HEK293 (cell line): ENCODE data around the gene ADCK2.

Experiments
- BCL6B ChIP-seq: fragments of 450-650 bp; formaldehyde crosslinking; IDR thresholded peaks from 2 replicates; pipeline ENCODE4 v1.5.1; 2017; ENCODE audit warnings: missing biosample characterization, missing genetic modification characterization
- ELK4 ChIP-seq: IDR thresholded peaks from 2 replicates; pipeline ENCODE4 v1.6.1; 2011; ENCODE audit warnings: mild to moderate bottlenecking, low read depth, low read length, borderline replicate concordance
- HOXC10 ChIP-seq: sonication (generic); formaldehyde crosslinking; IDR thresholded peaks from 2 replicates; pipeline ENCODE4 v1.8.1; 2023; ENCODE audit warnings: mild to moderate bottlenecking, missing genetic modification reagents
- RBAK ChIP-seq: fragments of 450-650 bp; formaldehyde crosslinking; IDR thresholded peaks from 2 replicates; pipeline ENCODE4 v1.5.1; 2016; ENCODE audit warnings: missing biosample characterization, missing genetic modification characterization
- SETDB1 ChIP-seq: IDR thresholded peaks from one replicate; pipeline ENCODE4 v1.6.1; 2017; ENCODE audit warnings: mild to moderate bottlenecking, low read length, moderate library complexity, mixed read lengths; ENCODE audit not compliant: insufficient read length
- YY1 ChIP-seq: fragments of 450-650 bp; formaldehyde crosslinking; IDR thresholded peaks from 2 replicates; pipeline ENCODE4 v1.5.1; 2018; ENCODE audit warnings: missing biosample characterization, missing genetic modification characterization
- YY2 ChIP-seq: fragments of 450-650 bp; formaldehyde crosslinking; IDR thresholded peaks from 2 replicates; pipeline ENCODE4 v1.5.1; 2016; ENCODE audit warnings: missing biosample characterization, missing genetic modification characterization
- ZBTB11 ChIP-seq: fragments of 450-650 bp; formaldehyde crosslinking; conservative IDR thresholded peaks from 2 replicates; pipeline ENCODE4 v1.5.1; 2016; ENCODE audit warnings: low read depth, missing biosample characterization, missing genetic modification characterization
- ZBTB44 ChIP-seq: fragments of 450-650 bp; IDR thresholded peaks from 2 replicates; pipeline ENCODE4 v1.5.1; 2018; ENCODE audit warnings: missing biosample characterization, mild to moderate bottlenecking, missing genetic modification characterization
- ZFHX2 ChIP-seq: fragments of 450-650 bp; formaldehyde crosslinking; conservative IDR thresholded peaks from 2 replicates; pipeline ENCODE4 v1.5.1; 2016; ENCODE audit warnings: missing biosample characterization, missing genetic modification characterization
- ZNF138 ChIP-seq: fragments of 450-650 bp; formaldehyde crosslinking; IDR thresholded peaks from 2 replicates; pipeline ENCODE4 v1.5.1; 2016; ENCODE audit warnings: missing biosample characterization, missing genetic modification characterization, borderline replicate concordance
- ZNF16 ChIP-seq: fragments of 450-650 bp; formaldehyde crosslinking; IDR thresholded peaks from 2 replicates; pipeline ENCODE4 v1.5.1; 2016; ENCODE audit warnings: low read depth, missing biosample characterization, missing genetic modification characterization
- ZNF18 ChIP-seq: fragments of 450-650 bp; formaldehyde crosslinking; IDR thresholded peaks from 2 replicates; pipeline ENCODE4 v1.5.1; 2016; ENCODE audit warnings: missing biosample characterization, missing genetic modification characterization
- ZNF2 ChIP-seq: fragments of 450-650 bp; formaldehyde crosslinking; IDR thresholded peaks from 2 replicates; pipeline ENCODE4 v1.5.1; 2016; ENCODE audit warnings: missing biosample characterization, missing genetic modification characterization
- ZNF211 ChIP-seq: fragments of 450-650 bp; formaldehyde crosslinking; IDR thresholded peaks from 2 replicates; pipeline ENCODE4 v1.5.1; 2016; ENCODE audit warnings: low read depth, missing biosample characterization, missing genetic modification characterization
- ZNF26 ChIP-seq: fragments of 450-650 bp; formaldehyde crosslinking; IDR thresholded peaks from 2 replicates; pipeline ENCODE4 v1.5.1; 2016; ENCODE audit warnings: missing biosample characterization, missing genetic modification characterization
- ZNF311 ChIP-seq: fragments of 450-650 bp; formaldehyde crosslinking; IDR thresholded peaks from 2 replicates; pipeline ENCODE4 v1.5.1; 2017; ENCODE audit warnings: missing biosample characterization, missing genetic modification characterization, borderline replicate concordance
- ZNF391 ChIP-seq: fragments of 450-650 bp; formaldehyde crosslinking; IDR thresholded peaks from 2 replicates; pipeline ENCODE4 v1.5.1; 2016; ENCODE audit warnings: low read depth, missing biosample characterization, missing genetic modification characterization, borderline replicate concordance
- ZNF416 ChIP-seq: fragments of 450-650 bp; formaldehyde crosslinking; IDR thresholded peaks from 2 replicates; pipeline ENCODE4 v1.5.1; 2016; ENCODE audit warnings: missing biosample characterization, missing genetic modification characterization
- ZNF529 ChIP-seq: fragments of 450-650 bp; formaldehyde crosslinking; IDR thresholded peaks from 2 replicates; pipeline ENCODE4 v1.5.1; 2017; ENCODE audit warnings: missing genetic modification characterization, missing biosample characterization; ENCODE audit not compliant: insufficient replicate concordance
- ZNF530 ChIP-seq: fragments of 450-650 bp; formaldehyde crosslinking; IDR thresholded peaks from 2 replicates; pipeline ENCODE4 v1.5.1; 2016; ENCODE audit warnings: low read depth, missing biosample characterization, missing genetic modification characterization
- ZNF555 ChIP-seq: fragments of 450-650 bp; formaldehyde crosslinking; conservative IDR thresholded peaks from 2 replicates; pipeline ENCODE4 v1.5.1; 2017; ENCODE audit warnings: missing biosample characterization, mild to moderate bottlenecking, missing genetic modification characterization, inconsistent platforms
- ZNF561 ChIP-seq: fragments of 450-650 bp; IDR thresholded peaks from 2 replicates; pipeline ENCODE4 v1.5.1; 2018; ENCODE audit warnings: missing biosample characterization, missing genetic modification characterization, borderline replicate concordance
- ZNF571 ChIP-seq: fragments of 450-650 bp; formaldehyde crosslinking; IDR thresholded peaks from 2 replicates; pipeline ENCODE4 v1.5.0; 2017; ENCODE audit warnings: missing biosample characterization, missing genetic modification characterization
- ZNF610 ChIP-seq: fragments of 450-650 bp; formaldehyde crosslinking; IDR thresholded peaks from 2 replicates; pipeline ENCODE4 v1.5.1; 2016; ENCODE audit warnings: missing biosample characterization, missing genetic modification characterization, borderline replicate concordance
- ZNF701 ChIP-seq: fragments of 450-650 bp; formaldehyde crosslinking; IDR thresholded peaks from 2 replicates; pipeline ENCODE4 v1.5.1; 2016; ENCODE audit warnings: missing biosample characterization, missing genetic modification characterization
- ZNF76 ChIP-seq: fragments of 450-650 bp; formaldehyde crosslinking; IDR thresholded peaks from 2 replicates; pipeline ENCODE4; 2016; ENCODE audit warnings: low read depth, missing biosample characterization, missing genetic modification characterization, borderline replicate concordance
- ZNF792 ChIP-seq: fragments of 450-650 bp; formaldehyde crosslinking; IDR thresholded peaks from 2 replicates; pipeline ENCODE4 v1.5.1; 2016; ENCODE audit warnings: missing biosample characterization, missing genetic modification characterization
- ZNF837 ChIP-seq: fragments of 450-650 bp; formaldehyde crosslinking; IDR thresholded peaks from 2 replicates; pipeline ENCODE4 v1.5.1; 2016; ENCODE audit warnings: missing biosample characterization, missing genetic modification characterization

The ADCK2 gene

GRCh38 chr7:140640060-140640637, 32.6 kb upstream of the ADCK2 start (continued):
- peak; percentile 29; the same call in 1 of the 2 replicates for TF ChIP-seq ZNF18 (tag by site-specific recombination)
- TF ChIP-seq ZNF391 (tag by site-specific recombination), result peak; percentile 75; the same call in 1 of the 2 replicates
- 0 out of 2 replicates have a peak, but pooled peaks have one; percentile 51 for TF ChIP-seq ZNF76
- no peak for TF ChIP-seq ZNF792 (tag by site-specific recombination)
- no peak for TF ChIP-seq BCL6B (tag by site-specific recombination)
- TF ChIP-seq ZNF555 (tag by site-specific recombination), result no peak
- TF ChIP-seq YY2 (tag by site-specific recombination), result 0 out of 2 replicates have a peak, but pooled peaks have one; percentile 23
- no peak for TF ChIP-seq ZNF138
- 0 out of 2 replicates have a peak, but pooled peaks have one; percentile 20 for TF ChIP-seq ZNF561 (tag by site-specific recombination)
- no peak for TF ChIP-seq ZNF416 (tag by site-specific recombination)
- peak; percentile 28; the same call in 1 of the 2 replicates for TF ChIP-seq ZFHX2 (tag by site-specific recombination)
- TF ChIP-seq ZBTB11 (tag by site-specific recombination), result no peak
- TF ChIP-seq ZNF530, result no peak
- TF ChIP-seq ZNF701 (tag by site-specific recombination), result no peak
- no peak for TF ChIP-seq ZNF311
- no peak for TF ChIP-seq ZNF529 (tag by site-specific recombination)
- TF ChIP-seq ZBTB44 (tag by site-specific recombination), result no peak
- no peak for TF ChIP-seq HOXC10 (CRISPR knock-in tag)
- TF ChIP-seq ZNF571 (tag by site-specific recombination), result no peak
- TF ChIP-seq ZNF610 (tag by site-specific recombination), result no peak
- TF ChIP-seq ZNF837 (tag by site-specific recombination), result no peak; the same call in 1 of the 2 replicates
- TF ChIP-seq SETDB1, result no peak
- TF ChIP-seq YY1, result no peak; the same call in 1 of the 2 replicates
- TF ChIP-seq ZNF16 (tag by site-specific recombination), result 0 out of 2 replicates have a peak, but pooled peaks have one; percentile 6
- TF ChIP-seq ZNF211 (tag by site-specific recombination), result no peak
- TF ChIP-seq ZNF2 (tag by site-specific recombination), result peak; percentile 94
- TF ChIP-seq RBAK, result no peak
- TF ChIP-seq ELK4, result no peak
- TF ChIP-seq ZNF26 (tag by site-specific recombination), result no peak
